ENCODE data around the gene SOS2.

- TF ChIP-seq CTCF (conservative IDR thresholded peaks at IDR 0.05; ENCODE audit: low read length) (no peak), EZH2phosphoT487 (IDR thresholded peaks at IDR 0.05; ENCODE audit: borderline replicate concordance) (no peak)
These were observed 39.9 kb downstream of the SOS2 start for GRCh38 chr14:50191499-50191898.

Measured in Loucy (cell line).